DLD1 (cell line): ENCODE data around the gene LONP2.
"Not testable (repeated sequence)": the region's sequence is repeated elsewhere in the genome, so short reads cannot be mapped to it uniquely, and the experiment has no call there.

Source experiments
- in situ Hi-C: cut with HindIII; loops from 2 replicates; pipeline ENCODE4 v1.10.0; 2017; ENCODE audit warnings: low sequenced_read_pairs

The LONP2 gene

DNA sequence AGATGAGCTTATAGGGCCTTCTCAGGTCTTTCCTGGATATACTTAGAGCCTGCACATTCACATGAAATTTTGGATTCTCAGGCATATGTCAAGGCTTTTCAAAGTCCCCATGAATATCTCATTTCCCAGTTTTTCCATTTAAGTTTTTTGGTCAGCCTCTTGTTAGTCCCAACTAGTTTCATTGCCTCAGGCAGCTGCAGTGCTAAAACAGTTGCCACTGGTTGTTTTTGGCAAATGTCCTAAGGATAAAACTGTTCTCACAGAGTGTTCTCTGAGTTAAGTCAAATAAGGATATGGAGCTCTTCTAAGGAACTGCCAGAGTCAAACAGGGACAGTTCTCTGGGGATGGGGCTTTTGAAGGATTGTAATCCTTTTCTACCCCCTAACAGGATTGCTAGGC is 43.1 kb downstream of the LONP2 start:
- in situ Hi-C loops: no loop called here

- in situ Hi-C loops: no loop called here
Measured at GRCh38 chr16:48291303-48291702, 47.2 kb downstream of the LONP2 start.

- in situ Hi-C loops: no loop called here
Measured at GRCh38 chr16:48291754-48292153, 47.7 kb downstream of the LONP2 start.

GRCh38 chr16:48292452-48292851 is 48.4 kb downstream of the LONP2 start:
- in situ Hi-C loops: no loop called here

DNA sequence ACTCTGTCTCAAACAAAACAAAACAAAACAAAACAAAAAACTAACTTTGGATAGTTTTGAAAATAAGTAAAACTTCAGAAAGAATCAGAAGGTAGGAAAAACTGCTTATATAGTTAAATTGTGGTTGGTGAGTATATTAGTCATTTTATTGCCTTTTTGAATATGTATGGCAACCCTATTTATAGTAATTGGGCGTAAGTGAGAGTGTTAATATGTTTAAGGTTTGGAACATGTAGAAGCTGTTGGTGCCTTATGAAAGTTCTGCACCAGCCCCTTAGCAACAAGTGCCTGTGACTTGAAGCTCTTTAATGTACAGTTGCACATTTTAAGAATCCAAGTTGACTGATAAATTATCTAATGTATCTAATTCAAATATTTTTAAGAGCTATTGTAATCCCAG is 50.6 kb downstream of the LONP2 start:
- in situ Hi-C loops: no loop called here

- in situ Hi-C loops: no loop called here
Measured at GRCh38 chr16:48295488-48296281, 51.6 kb downstream of the LONP2 start.

DNA sequence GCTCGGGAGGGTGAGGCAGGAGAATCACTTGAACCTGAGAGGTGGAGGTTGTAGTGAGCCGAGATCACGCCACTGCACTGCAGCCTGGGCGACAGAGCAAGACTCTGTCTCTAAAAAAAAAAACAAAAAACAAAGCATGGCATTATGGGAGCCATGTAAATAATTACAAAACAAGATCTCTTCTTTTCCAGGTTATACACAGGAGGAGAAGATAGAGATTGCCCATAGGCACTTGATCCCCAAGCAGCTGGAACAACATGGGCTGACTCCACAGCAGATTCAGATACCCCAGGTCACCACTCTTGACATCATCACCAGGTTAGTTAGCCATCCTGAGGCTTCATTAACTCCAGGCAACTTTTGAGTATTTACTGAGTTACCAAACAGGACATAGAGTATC is 55.4 kb downstream of the LONP2 start:
- in situ Hi-C loops: no loop called here

GRCh38 chr16:48300391-48300856 is 56.3 kb downstream of the LONP2 start:
- in situ Hi-C loops: no loop called here

DNA sequence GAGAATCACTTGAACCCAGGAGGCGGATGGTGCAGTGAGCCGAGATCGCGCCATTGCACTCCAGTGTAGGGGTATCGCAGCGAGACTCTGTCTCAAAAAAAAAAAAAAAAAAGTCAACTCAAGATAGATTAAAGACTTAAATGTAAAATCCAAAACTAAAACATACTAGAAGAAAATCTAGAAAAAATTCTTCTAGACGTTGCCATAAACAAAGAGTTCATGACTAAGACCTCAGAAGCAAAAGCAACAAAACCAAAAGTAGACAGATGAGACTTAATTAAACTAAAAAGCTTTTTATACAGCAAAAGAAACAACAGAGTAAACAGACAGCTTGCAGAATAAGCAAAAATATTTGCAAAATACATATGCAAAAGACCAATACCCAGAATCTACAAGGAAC is 64.4 kb downstream of the LONP2 start:
- in situ Hi-C loops: no loop called here

DNA sequence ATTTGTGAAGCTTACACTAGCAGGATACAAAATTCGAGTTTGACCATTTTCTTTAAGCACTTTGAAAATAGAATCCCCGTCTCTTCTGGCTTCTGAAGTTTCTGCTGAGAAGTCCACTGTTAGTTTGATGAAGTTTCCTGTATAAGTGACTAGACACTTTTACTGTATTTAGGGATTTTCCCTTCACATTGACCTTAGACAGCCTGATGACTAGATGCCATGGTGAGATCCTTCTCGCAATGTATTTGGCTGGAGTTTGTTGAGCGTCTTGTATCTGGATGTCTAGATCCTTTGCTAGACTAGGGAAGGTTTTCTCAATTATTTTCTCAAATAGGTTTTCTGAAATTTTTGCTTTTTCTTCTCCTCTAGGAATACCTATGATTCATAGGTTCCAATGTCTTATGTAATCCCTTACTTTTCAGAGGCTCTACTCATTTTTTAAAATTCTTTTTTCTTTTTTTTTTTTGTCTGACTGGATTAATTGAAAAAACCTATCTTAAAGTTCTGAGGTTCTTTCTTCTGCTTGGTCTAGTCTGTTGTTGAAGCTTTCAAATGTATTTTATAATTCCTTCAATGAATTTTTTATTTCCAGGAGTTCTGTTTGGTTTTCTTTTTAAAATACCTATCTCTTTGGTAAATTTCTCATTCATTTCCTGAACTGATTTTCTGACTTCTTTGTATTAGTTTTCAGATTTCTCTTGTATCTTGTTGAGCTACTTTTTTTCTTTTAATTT is 67.0 kb downstream of the LONP2 start:
- in situ Hi-C loops: no loop called here

- in situ Hi-C loops: not testable (repeated sequence)
Measured at GRCh38 chr16:48313905-48314304, 69.8 kb downstream of the LONP2 start.

- in situ Hi-C loops: no loop called here
Measured at GRCh38 chr16:48317026-48317425, 72.9 kb downstream of the LONP2 start.

DNA sequence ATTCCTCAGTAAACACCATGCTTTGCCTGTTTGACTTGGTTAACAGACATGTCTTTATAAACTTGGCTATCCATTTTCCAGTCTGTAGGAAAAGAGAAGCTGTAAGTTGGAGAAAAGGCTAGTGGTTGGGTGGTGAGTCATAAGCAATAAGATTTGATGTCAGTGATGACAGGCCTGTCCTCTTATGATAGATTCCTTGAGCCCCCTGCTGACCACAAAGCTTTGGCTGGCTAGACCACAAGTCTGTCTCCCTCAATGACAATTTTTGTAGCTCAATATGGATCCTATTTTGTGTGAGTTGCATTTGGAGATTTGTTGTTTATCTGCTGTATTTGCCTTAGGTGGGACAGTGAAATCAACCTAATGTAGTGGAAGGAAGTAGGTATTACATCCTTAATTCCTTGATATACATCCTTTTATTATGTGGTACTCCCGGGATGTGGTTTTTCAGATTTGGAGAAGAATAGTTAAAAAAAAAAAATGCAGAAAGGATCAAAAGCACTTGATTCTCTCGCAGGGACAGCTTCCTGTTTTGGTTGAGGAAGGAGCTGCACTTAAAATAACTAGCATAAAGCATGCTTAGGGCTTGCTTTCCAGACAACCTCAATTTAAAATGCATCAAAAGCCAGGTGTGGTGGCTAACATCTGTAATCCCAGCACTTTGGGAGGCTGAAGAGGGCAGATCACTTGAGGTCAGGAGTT is 73.7 kb downstream of the LONP2 start:
- in situ Hi-C loops: no loop called here

GRCh38 chr16:48318630-48319029 is 74.5 kb downstream of the LONP2 start:
- in situ Hi-C loops: no loop called here

GRCh38 chr16:48321317-48322036 is 77.4 kb downstream of the LONP2 start:
- in situ Hi-C loops: no loop called here

DNA sequence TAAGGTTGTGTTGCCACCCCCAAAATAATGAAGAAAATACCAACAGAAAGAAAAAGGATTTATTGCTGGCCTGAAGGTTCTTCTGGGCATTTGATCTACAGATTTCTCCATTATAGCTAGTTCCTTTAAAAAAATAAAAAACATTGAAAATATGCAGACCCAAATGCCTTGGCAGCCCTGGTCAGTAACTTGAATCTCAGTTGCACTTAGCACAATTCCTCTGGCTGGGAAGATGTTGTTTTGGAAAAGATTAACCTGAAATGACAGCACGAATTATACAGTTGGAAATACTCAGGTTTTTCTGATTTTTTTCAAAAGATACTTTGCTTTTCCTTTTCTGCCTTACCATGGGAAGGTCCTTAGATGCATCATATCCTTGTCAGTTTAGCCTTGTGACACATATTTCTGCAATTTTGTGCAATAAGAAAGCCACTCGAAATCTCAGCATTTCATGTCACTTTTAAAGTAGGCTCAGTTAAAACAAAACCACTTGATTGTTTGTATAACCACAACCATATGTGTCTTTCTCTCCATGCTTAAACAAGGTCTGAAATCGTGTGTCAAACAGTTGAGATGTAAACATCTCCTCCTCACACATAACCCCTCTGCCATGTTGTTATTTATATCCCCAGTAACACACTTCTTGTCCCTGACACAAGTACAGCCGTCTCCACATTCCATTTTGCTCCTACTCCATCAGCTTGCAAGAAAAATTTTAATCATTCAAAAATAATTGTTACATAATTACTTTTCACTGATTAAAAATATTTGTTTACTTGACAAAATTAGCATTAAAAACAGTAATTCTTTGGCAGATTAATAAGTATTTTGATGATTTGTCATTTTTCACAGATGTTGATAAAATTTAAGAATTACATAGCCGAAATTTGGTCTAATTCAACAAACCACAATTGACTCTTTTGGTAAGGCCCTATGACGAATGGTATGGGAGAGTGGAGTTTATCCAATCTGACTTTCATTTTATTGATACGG is 80.0 kb downstream of the LONP2 start:
- in situ Hi-C loops: no loop called here

- in situ Hi-C loops: no loop called here
Measured at GRCh38 chr16:48326915-48327314, 82.8 kb downstream of the LONP2 start.

DNA sequence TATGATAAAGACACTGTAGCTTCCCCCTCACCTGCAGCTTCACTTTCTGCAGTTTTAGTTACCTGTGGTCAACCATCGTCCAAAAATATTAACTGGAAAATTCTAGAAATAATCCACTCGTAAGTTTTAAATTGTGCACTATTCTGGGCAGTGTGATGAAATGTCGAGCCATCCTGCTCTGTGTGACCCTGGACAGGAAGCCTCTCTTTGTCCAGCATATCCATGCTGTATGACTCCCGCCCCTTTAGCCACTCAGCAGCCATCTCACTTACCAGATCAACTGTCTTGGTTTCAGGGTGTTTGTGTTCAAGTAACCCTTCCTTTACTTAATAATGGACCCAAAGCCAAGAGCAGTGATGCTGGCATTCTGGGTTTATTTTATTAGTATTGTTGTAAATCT is 85.0 kb downstream of the LONP2 start:
- in situ Hi-C loops: no loop called here

DNA sequence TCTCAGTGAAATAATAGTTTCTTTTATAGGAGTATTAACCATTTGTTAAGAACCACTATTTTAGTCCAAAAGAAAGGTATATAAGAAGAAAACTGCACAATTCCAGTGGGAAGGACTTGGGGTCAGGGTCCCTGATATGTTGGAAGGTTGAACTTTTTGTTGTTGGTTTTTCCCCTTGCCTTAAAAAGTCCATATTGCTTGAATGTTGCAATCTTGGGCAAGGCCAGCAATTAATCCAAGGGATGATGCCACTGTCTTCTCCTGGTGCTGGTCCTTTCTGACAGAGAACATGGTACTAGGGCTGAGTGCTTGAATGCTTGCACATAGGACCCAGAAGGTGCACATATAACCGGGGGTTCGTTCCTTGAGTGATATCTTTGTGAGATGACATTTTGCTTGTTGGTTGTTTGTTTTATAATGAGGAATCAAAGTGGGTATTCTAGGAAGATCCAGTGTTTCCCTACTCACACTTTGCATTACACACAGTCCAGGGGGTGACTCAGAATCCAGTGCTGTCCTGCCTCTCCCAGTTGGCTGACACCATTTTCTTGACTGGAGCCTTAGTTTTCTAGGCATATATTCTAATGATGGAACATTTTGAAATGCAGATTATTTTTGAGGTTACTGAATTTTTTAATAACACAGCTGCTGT is 86.2 kb downstream of the LONP2 start:
- in situ Hi-C loops: no loop called here
